HCT116 (cell line): Measurements from ENCODE around the gene ADARB2. TPM values are rescaled to one million over a fixed set of nuclear protein-coding genes. Genes with fewer than 3 reads are reported as not detected.

ENCODE experiments used
- ATAC-seq: fragments of 200-7000 bp; cut with Tn5 transposase; 2 replicates; pipeline ENCODE4 v1.9.1; 2020; ENCODE audit warnings: mild to moderate bottlenecking, moderate library complexity
- BruUV-seq: library from RNA; stranded (reverse); fragments of 400-500 nt; replicated peaks from 2 replicates; lab custom pipeline; 2021; lab: Mats Ljungman, UMichigan
- CTCF ChIA-PET: fragments of 300-600 bp; sonication (Branson Sonifier 250); formaldehyde crosslinking; loops from one replicate; lab custom pipeline; 2021; ENCODE audit warnings: antibody characterized with exemption; lab: Charles Lee
- POLR2A ChIA-PET: fragments of 300-600, 350-600 bp; sonication (Branson Sonifier 250); formaldehyde crosslinking; loops from one replicate; lab custom pipeline; 2021; ENCODE audit warnings: antibody characterized with exemption; lab: Charles Lee
- RAD21 ChIA-PET, 2 experiments: fragments of 300-600 bp; sonication (Branson Sonifier 250); formaldehyde crosslinking; loops; one replicate each; lab custom pipeline; 2023; ENCODE audit warnings: low total read pairs in 2 of 2; ENCODE audit not compliant: uncharacterized antibody in 2 of 2, unreplicated experiment in 2 of 2, low non-redundant PET in 1 of 2; lab: Charles Lee
- DNase-seq: peaks from one replicate; pipeline ENCODE4 v3.0.0-alpha.2; 2010; ENCODE audit warnings: low read depth, low spot score
- H2AFZ ChIP-seq: fragments of 200-600 bp; shearing (Covaris generic), sonication (generic); 2 replicates; pipeline ENCODE4 v1.6.1; 2017; ENCODE audit warnings: low read depth, mixed run types, mixed read lengths, antibody characterized with exemption, low read length; ENCODE audit not compliant: poor library complexity, severe bottlenecking
- H3K27ac ChIP-seq: 2 replicates; pipeline ENCODE4 v1.5.1; 2012; ENCODE audit warnings: low read depth, low read length
- H3K27me3 ChIP-seq: fragments of 200-600 bp; sonication (generic); 2 replicates; pipeline ENCODE4 v1.6.1; 2016; ENCODE audit warnings: mixed run types, low read length, mixed read lengths; ENCODE audit not compliant: insufficient read depth
- H3K36me3 ChIP-seq, 2 experiments: fragments of 200-500 bp in 1 of 2; fragments of 200-600 bp in 1 of 2; sonication (Bioruptor generic) in 1 of 2; sonication (generic) in 1 of 2; 2 replicates each; pipeline versions ENCODE4 v1.5.1 to v1.6.1; 2014 to 2016; ENCODE audit warnings: low read length in 2 of 2, inconsistent platforms in 1 of 2, mixed read lengths in 1 of 2, mixed run types in 1 of 2; ENCODE audit not compliant: insufficient read depth in 2 of 2, control insufficient read depth in 1 of 2
- H3K4me1 ChIP-seq, 2 experiments: fragments of 200-600 bp in 1 of 2; sonication (generic) in 1 of 2; 2 replicates each; pipeline versions ENCODE4 v1.5.1 to v1.6.1; 2012 to 2017; ENCODE audit warnings: low read length in 2 of 2, inconsistent platforms in 1 of 2, mild to moderate bottlenecking in 1 of 2, mixed read lengths in 1 of 2, mixed run types in 1 of 2, moderate library complexity in 1 of 2; ENCODE audit not compliant: insufficient read depth in 2 of 2, control insufficient read depth in 1 of 2
- H3K4me2 ChIP-seq: fragments of 200-600 bp; sonication (generic); 2 replicates; pipeline ENCODE4 v1.6.1; 2017; ENCODE audit warnings: mixed run types, low read length, mixed read lengths
- H3K4me3 ChIP-seq, 2 experiments: fragments of 200-600 bp in 1 of 2; sonication (generic) in 1 of 2; replicated peaks in 1 of 2; 2 replicates each; pipeline ENCODE4 v1.5.1; 2011 to 2016; ENCODE audit warnings: low read length in 2 of 2, control low read depth in 1 of 2, low read depth in 1 of 2, mild to moderate bottlenecking in 1 of 2, mixed read lengths in 1 of 2, mixed run types in 1 of 2
- H3K79me2 ChIP-seq: fragments of 200-600 bp; sonication (generic); 2 replicates; pipeline ENCODE4 v1.6.1; 2017; ENCODE audit warnings: mild to moderate bottlenecking, mixed run types, low read length, moderate library complexity, mixed read lengths; ENCODE audit not compliant: insufficient read depth
- H3K9ac ChIP-seq: fragments of 200-600 bp; sonication (generic); 2 replicates; pipeline ENCODE4 v1.6.1; 2016; ENCODE audit warnings: low read length, mixed read lengths
- H3K9me2 ChIP-seq: fragments of 200-600 bp; sonication (generic), shearing (Covaris generic); 2 replicates; pipeline ENCODE4 v1.6.1; 2017; ENCODE audit warnings: mixed run types, mild to moderate bottlenecking, moderate library complexity; ENCODE audit not compliant: insufficient read depth
- H3K9me3 ChIP-seq, 2 experiments: fragments of 200-500 bp in 1 of 2; fragments of 200-600 bp in 1 of 2; sonication (Bioruptor generic) in 1 of 2; sonication (generic) in 1 of 2; 2 replicates each; pipeline ENCODE4 v1.6.1; 2014 to 2017; ENCODE audit warnings: low read length in 2 of 2, mixed read lengths in 2 of 2, inconsistent platforms in 1 of 2, low read depth in 1 of 2, mild to moderate bottlenecking in 1 of 2, mixed run types in 1 of 2, moderate library complexity in 1 of 2; ENCODE audit not compliant: control insufficient read depth in 1 of 2, insufficient read depth in 1 of 2
- H4K20me1 ChIP-seq: fragments of 200-600 bp; sonication (generic), shearing (Covaris generic); 2 replicates; pipeline ENCODE4 v1.6.1; 2017; ENCODE audit warnings: mixed run types, mild to moderate bottlenecking, moderate library complexity; ENCODE audit not compliant: insufficient read depth
- CBX3 ChIP-seq: IDR thresholded peaks from 2 replicates; pipeline ENCODE4 v1.6.1; 2012; ENCODE audit warnings: low read depth
- EGR1 ChIP-seq: IDR thresholded peaks from 2 replicates; pipeline ENCODE4 v1.6.1; 2012; ENCODE audit warnings: low read depth
- ELF1 ChIP-seq: IDR thresholded peaks from 2 replicates; pipeline ENCODE4 v1.6.1; 2012; ENCODE audit warnings: low read depth, borderline replicate concordance
- EZH2 ChIP-seq: fragments of 200-600 bp; sonication (generic); IDR thresholded peaks from 2 replicates; pipeline ENCODE4 v1.6.1; 2017; ENCODE audit warnings: antibody characterized with exemption, mixed run types
- EZH2phosphoT487 ChIP-seq: fragments of 200-600 bp; IDR thresholded peaks from 2 replicates; pipeline ENCODE4 v1.6.1; 2018; ENCODE audit warnings: antibody characterized with exemption, borderline replicate concordance
- FOSL1 ChIP-seq: IDR thresholded peaks from 2 replicates; pipeline ENCODE4 v1.6.1; 2012; ENCODE audit warnings: low read depth
- JUND ChIP-seq: IDR thresholded peaks from 2 replicates; pipeline ENCODE4 v1.6.1; 2012
- POLR2AphosphoS5 ChIP-seq: IDR thresholded peaks from 2 replicates; pipeline ENCODE4 v1.6.1; 2011; ENCODE audit warnings: mild to moderate bottlenecking, low read depth, low read length, moderate library complexity
- RAD21 ChIP-seq: IDR thresholded peaks from 2 replicates; pipeline ENCODE4 v1.6.1; 2012; ENCODE audit warnings: low read depth, mild to moderate bottlenecking
- SIN3A ChIP-seq: IDR thresholded peaks from 2 replicates; pipeline ENCODE4 v1.6.1; 2012; ENCODE audit warnings: low read depth
- SP1 ChIP-seq: IDR thresholded peaks from 2 replicates; pipeline ENCODE4 v1.6.1; 2012; ENCODE audit warnings: low read depth
- YY1 ChIP-seq: IDR thresholded peaks from 2 replicates; pipeline ENCODE4 v1.6.1; 2011; ENCODE audit warnings: low read length, low read depth, moderate library complexity, mild to moderate bottlenecking; ENCODE audit not compliant: insufficient replicate concordance; ENCODE audit errors: extremely low read depth
- ZFX ChIP-seq: fragments of 450-650 bp; IDR thresholded peaks from 2 replicates; pipeline ENCODE4 v1.6.1; 2017
- intact Hi-C: fragments of 100-400 bp; cut with micrococcal nuclease; formaldehyde crosslinking; loops from 2 replicates; pipeline ENCODE4 v1.10.0; 2022
- total RNA-seq: library from RNA; stranded (reverse); gene quantifications from one replicate; pipeline ENCODE4 v1.2.1, GENCODE V29; 2021; ENCODE audit not compliant: unreplicated experiment
- TF ChIP-seq, protein P1 (sequence below): IDR thresholded peaks from 2 replicates; pipeline ENCODE4 v1.6.1; 2012
- TF ChIP-seq, protein P2 (sequence below): IDR thresholded peaks from 2 replicates; pipeline ENCODE4 v1.6.1; 2012
- TF ChIP-seq, protein P3 (sequence below): IDR thresholded peaks from 2 replicates; pipeline ENCODE4 v1.6.1; 2012; ENCODE audit warnings: low read depth
- TF ChIP-seq, protein P4 (sequence below): IDR thresholded peaks from 2 replicates; pipeline ENCODE4 v1.6.1; 2011; ENCODE audit warnings: mild to moderate bottlenecking, low read length, moderate library complexity; ENCODE audit not compliant: insufficient replicate concordance; ENCODE audit errors: extremely low read depth

The ADARB2 gene
- total RNA-seq, 1 experiment from 2014 or later: not detected

DNA sequence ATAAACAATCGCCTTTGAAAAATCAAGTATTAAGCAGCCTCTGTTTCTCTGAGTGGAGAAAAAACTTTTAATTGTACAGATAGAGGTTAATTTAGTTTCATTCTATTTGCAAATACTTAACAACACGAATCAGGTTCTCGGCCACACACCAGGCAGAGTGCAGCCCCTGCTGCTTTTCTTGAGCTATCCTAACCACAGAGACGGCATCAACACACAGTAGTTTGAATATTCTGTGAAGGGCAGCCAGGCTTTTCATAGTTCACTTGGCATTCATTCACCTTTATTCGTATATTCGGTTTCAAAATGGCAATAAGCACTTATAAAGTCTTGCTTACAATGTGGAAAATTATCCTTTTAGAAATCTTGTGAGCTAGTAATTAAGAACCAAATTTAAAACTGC, 5.7 kb downstream of the ADARB2 start:
- Histone ChIP-seq H3K4me3 (no peak overlapping the region), H4K20me1 (no peaks in the 10 kb centered on the region), H3K9ac (no peak overlapping the region), H3K36me3 (no peaks in the 10 kb centered on the region), H3K79me2 (no peaks in the 10 kb centered on the region), H2AFZ (no peak overlapping the region), H3K27ac (no peak overlapping the region), H3K4me2 (no peak overlapping the region), H3K4me1 (no peaks in the 10 kb centered on the region), H3K9me2 (no peaks in the 10 kb centered on the region), H3K27me3 (no peaks in the 10 kb centered on the region), H3K9me3 (no peaks in the 10 kb centered on the region)
- ChIA-PET CTCF (no interaction called here), RAD21 (no interaction called here), POLR2A (no interaction called here)
- ATAC-seq (no peak), DNase-seq (no peak)
- no TSS peak for BruUV-seq
- intact Hi-C loops: no loop called here
- TF ChIP-seq JUND: no peak
- TF ChIP-seq POLR2AphosphoS5: no peak
- no peak for TF ChIP-seq SP1
- TF ChIP-seq, protein P1, sequence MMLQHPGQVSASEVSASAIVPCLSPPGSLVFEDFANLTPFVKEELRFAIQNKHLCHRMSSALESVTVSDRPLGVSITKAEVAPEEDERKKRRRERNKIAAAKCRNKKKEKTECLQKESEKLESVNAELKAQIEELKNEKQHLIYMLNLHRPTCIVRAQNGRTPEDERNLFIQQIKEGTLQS: no peak
- TF ChIP-seq SIN3A: no peak
- TF ChIP-seq, protein P2, sequence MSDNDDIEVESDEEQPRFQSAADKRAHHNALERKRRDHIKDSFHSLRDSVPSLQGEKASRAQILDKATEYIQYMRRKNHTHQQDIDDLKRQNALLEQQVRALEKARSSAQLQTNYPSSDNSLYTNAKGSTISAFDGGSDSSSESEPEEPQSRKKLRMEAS: no peak
- TF ChIP-seq ELF1: no peak
- no peak for TF ChIP-seq YY1
- TF ChIP-seq ZFX: no peak
- TF ChIP-seq RAD21: no peak

DNA sequence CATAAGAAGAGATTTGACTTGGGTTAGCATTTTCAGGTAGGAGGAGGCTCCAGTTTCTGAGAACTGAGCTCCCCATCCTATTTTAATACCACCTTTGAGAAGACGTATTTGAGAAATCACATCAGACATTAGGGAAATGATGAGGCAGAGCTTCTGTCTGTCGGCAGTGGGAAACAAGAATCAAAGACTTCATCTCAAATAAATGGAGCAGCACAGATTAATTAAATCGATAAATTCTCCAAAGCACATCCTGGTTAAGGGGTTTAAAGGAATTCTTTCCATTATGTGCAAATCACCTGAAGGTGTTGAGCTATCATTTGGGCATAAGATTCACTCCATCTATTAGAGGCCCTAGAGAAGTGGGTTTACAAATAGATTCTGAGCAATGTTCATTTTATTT, 7.6 kb downstream of the ADARB2 start:
- Histone ChIP-seq H3K9ac (no peak overlapping the region), H3K4me1 (no peaks in the 10 kb centered on the region), H3K79me2 (no peaks in the 10 kb centered on the region), H3K9me2 (no peaks in the 10 kb centered on the region), H2AFZ (no peak overlapping the region), H3K27ac (no peak overlapping the region), H3K9me3 (no peaks in the 10 kb centered on the region), H4K20me1 (no peaks in the 10 kb centered on the region), H3K4me3 (no peak overlapping the region), H3K4me2 (no peak overlapping the region), H3K36me3 (no peaks in the 10 kb centered on the region), H3K27me3 (no peaks in the 10 kb centered on the region)
- BruUV-seq: no TSS peak
- intact Hi-C loops: no loop called here
- DNase-seq: no peak
- RAD21 ChIA-PET: no interaction called here
- POLR2A ChIA-PET: no interaction called here
- CTCF ChIA-PET: no interaction called here
- ATAC-seq: no peak
- TF ChIP-seq SP1 (no peak), CBX3 (no peak), EZH2 (no peak), ZFX (no peak), EGR1 (no peak), EZH2phosphoT487 (no peak), FOSL1 (no peak), ELF1 (no peak)
- TF ChIP-seq, protein P3, sequence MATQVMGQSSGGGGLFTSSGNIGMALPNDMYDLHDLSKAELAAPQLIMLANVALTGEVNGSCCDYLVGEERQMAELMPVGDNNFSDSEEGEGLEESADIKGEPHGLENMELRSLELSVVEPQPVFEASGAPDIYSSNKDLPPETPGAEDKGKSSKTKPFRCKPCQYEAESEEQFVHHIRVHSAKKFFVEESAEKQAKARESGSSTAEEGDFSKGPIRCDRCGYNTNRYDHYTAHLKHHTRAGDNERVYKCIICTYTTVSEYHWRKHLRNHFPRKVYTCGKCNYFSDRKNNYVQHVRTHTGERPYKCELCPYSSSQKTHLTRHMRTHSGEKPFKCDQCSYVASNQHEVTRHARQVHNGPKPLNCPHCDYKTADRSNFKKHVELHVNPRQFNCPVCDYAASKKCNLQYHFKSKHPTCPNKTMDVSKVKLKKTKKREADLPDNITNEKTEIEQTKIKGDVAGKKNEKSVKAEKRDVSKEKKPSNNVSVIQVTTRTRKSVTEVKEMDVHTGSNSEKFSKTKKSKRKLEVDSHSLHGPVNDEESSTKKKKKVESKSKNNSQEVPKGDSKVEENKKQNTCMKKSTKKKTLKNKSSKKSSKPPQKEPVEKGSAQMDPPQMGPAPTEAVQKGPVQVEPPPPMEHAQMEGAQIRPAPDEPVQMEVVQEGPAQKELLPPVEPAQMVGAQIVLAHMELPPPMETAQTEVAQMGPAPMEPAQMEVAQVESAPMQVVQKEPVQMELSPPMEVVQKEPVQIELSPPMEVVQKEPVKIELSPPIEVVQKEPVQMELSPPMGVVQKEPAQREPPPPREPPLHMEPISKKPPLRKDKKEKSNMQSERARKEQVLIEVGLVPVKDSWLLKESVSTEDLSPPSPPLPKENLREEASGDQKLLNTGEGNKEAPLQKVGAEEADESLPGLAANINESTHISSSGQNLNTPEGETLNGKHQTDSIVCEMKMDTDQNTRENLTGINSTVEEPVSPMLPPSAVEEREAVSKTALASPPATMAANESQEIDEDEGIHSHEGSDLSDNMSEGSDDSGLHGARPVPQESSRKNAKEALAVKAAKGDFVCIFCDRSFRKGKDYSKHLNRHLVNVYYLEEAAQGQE: no peak
- TF ChIP-seq, protein P4, sequence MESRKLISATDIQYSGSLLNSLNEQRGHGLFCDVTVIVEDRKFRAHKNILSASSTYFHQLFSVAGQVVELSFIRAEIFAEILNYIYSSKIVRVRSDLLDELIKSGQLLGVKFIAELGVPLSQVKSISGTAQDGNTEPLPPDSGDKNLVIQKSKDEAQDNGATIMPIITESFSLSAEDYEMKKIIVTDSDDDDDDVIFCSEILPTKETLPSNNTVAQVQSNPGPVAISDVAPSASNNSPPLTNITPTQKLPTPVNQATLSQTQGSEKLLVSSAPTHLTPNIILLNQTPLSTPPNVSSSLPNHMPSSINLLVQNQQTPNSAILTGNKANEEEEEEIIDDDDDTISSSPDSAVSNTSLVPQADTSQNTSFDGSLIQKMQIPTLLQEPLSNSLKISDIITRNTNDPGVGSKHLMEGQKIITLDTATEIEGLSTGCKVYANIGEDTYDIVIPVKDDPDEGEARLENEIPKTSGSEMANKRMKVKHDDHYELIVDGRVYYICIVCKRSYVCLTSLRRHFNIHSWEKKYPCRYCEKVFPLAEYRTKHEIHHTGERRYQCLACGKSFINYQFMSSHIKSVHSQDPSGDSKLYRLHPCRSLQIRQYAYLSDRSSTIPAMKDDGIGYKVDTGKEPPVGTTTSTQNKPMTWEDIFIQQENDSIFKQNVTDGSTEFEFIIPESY: no peak
- TF ChIP-seq, protein P1: no peak
